Small intestine (tissue), 16 donors: ENCODE results near the gene KIR2DL3. TPM values are rescaled to one million over a fixed set of nuclear protein-coding genes. Genes with fewer than 3 reads are reported as not detected.
"Not testable (repeated sequence)": the region's sequence is repeated elsewhere in the genome, so short reads cannot be mapped to it uniquely, and the experiment has no call there.

Experiments used
- DNase-seq, 2 donors: peaks; one replicate each; pipeline versions ENCODE4 v3.0.0 to v3.0.0-alpha.2; 2013
- FAIRE-seq: peaks from 2 replicates; lab custom pipeline; 2012; peaks lifted over from hg19 to GRCh38; lab: Jason Lieb, UNC
- H3K27ac ChIP-seq, 3 donors: one replicate each; pipeline ENCODE4 v1.5.1; 2013; ENCODE audit warnings: low read length in 2 of 3, mild to moderate bottlenecking in 2 of 3, control low read depth in 1 of 3, inconsistent platforms in 1 of 3, low read depth in 1 of 3, moderate library complexity in 1 of 3
- H3K27me3 ChIP-seq, 3 donors: one replicate each; pipeline ENCODE4 v1.6.1; 2013; ENCODE audit warnings: low read length in 3 of 3, inconsistent platforms in 1 of 3; ENCODE audit not compliant: control insufficient read depth in 3 of 3, insufficient read depth in 3 of 3
- H3K36me3 ChIP-seq, 3 donors: one replicate each; pipeline ENCODE4 v1.6.1; 2013; ENCODE audit warnings: low read length in 3 of 3, inconsistent platforms in 1 of 3, low read depth in 1 of 3, mild to moderate bottlenecking in 1 of 3, moderate library complexity in 1 of 3; ENCODE audit not compliant: control insufficient read depth in 3 of 3, insufficient read depth in 2 of 3
- H3K4me1 ChIP-seq, 3 donors: one replicate each; pipeline ENCODE4 v1.6.1; 2013; ENCODE audit warnings: low read length in 2 of 3, inconsistent platforms in 1 of 3, low read depth in 1 of 3, mild to moderate bottlenecking in 1 of 3, moderate library complexity in 1 of 3; ENCODE audit not compliant: control insufficient read depth in 3 of 3, insufficient read depth in 2 of 3
- H3K4me3 ChIP-seq, 3 donors: one replicate each; pipeline ENCODE4 v1.5.1; 2013; ENCODE audit warnings: low read length in 3 of 3, control low read depth in 1 of 3, inconsistent platforms in 1 of 3, low read depth in 1 of 3, mild to moderate bottlenecking in 1 of 3, moderate library complexity in 1 of 3
- H3K9me3 ChIP-seq, 2 donors: one replicate each; pipeline ENCODE4 v1.6.1; 2013; ENCODE audit warnings: low read depth in 1 of 2, low read length in 1 of 2; ENCODE audit not compliant: control insufficient read depth in 2 of 2, insufficient read depth in 1 of 2
- WGBS, 3 donors: extraction: QIAGEN DNeasy Blood & Tissue Kit; methylation state at CpG; one replicate each; pipeline ENCODE4 v1.1.7; 2013; 5-methylcytosine and 5-hydroxymethylcytosine counted together
- long read RNA-seq, 10 donors: transcript quantifications; one replicate each; lab custom pipeline, GENCODE V29; 2026
- polyA plus RNA-seq, 4 donors: library from polyadenylated mRNA; stranded (reverse) in 3 of 4; unstranded in 1 of 4; fragments of 200-250 nt in 3 of 4; fragments of 120-200 nt in 1 of 4; gene quantifications; one replicate each; pipeline versions ENCODE4 v1.2.1 to v1.2.3, GENCODE V29; 2013
- donor health status: healthy with polysubstance abuse.
- donor health status: control.
- donor health status: control.
- donor health status: Bipolar disorder and iron deficiency.
- donor health status: healthy.

KIR2DL3 gene
- under 1 TPM in 1 of 4 donors, not detected in 3; 0.06 TPM for polyA plus RNA-seq
- long read RNA-seq, donor 1: 0 reads
- long read RNA-seq, donor 2: 0 reads
- long read RNA-seq, donor 3: 0 reads
- long read RNA-seq, donor 4: 0 reads
- long read RNA-seq, donor 5: 0 reads
- long read RNA-seq, donor 6, partial matches to known transcripts: 0 of 1 reads
- long read RNA-seq, donor 6, other reads (novel, unspliced or antisense): 0 of 1 reads
- long read RNA-seq, donor 7: 0 reads
- long read RNA-seq, donor 8: 0 reads
- long read RNA-seq, donor 9: 0 reads
- long read RNA-seq, donor 10: 0 reads

GRCh38 chr19:54738306-54738705 is at the start of gene KIR2DL3:
TSS of gene KIR2DL3 (plus strand) at chr19:54738513. CDS start at chr19:54738546, 33 bp downstream.
- not testable (repeated sequence) for H3K4me1 ChIP-seq, FAIRE-seq, DNase-seq

GRCh38 chr19:54691582-54692297 is 46.6 kb upstream of the KIR2DL3 start:
- 62 to 73% (median 71%) methylated on average over 9 of the region's 9 CpGs for WGBS, 3 donors
- Histone ChIP-seq H3K27ac (no peak overlapping the region), H3K4me3 (no peak overlapping the region), H3K4me1 (no peaks in the 10 kb centered on the region), H3K27me3 (no peaks in the 10 kb centered on the region), H3K36me3 (no peaks in the 10 kb centered on the region), H3K9me3 (no peaks in the 10 kb centered on the region)
- DNase-seq: no peak
- no peak for FAIRE-seq

More at GRCh38 chr19:54738306-54738705, at the start of gene KIR2DL3:
- not testable (repeated sequence) for H3K4me3 ChIP-seq, H3K27ac ChIP-seq, H3K36me3 ChIP-seq, H3K27me3 ChIP-seq
- H3K9me3 ChIP-seq: peaks cover 0 to 10% of the 10 kb centered on the region in 2 donors
- 89 to 95% (median 89%) methylated on average over 14 to 16 of the region's 16 CpGs for WGBS, 3 donors

GRCh38 chr19:54692298-54692615 is 46.1 kb upstream of the KIR2DL3 start:
- Histone ChIP-seq H3K27me3 (no peaks in the 10 kb centered on the region), H3K27ac (no peak overlapping the region), H3K4me1 (no peaks in the 10 kb centered on the region), H3K4me3 (no peak overlapping the region), H3K9me3 (no peaks in the 10 kb centered on the region), H3K36me3 (no peaks in the 10 kb centered on the region)
- FAIRE-seq: no peak
- WGBS, 3 donors: 58 to 65% (median 62%) methylated on average over 4 of the region's 4 CpGs
- DNase-seq: no peak

GRCh38 chr19:54694648-54695047 is 43.7 kb upstream of the KIR2DL3 start:
- Histone ChIP-seq H3K27me3 (no peaks in the 10 kb centered on the region), H3K4me3 (no peak overlapping the region), H3K9me3 (no peaks in the 10 kb centered on the region), H3K4me1 (no peaks in the 10 kb centered on the region), H3K36me3 (no peaks in the 10 kb centered on the region), H3K27ac (no peak overlapping the region)
- FAIRE-seq (no peak), DNase-seq (no peak)
- 72 to 82% (median 75%) methylated on average over 5 of the region's 5 CpGs for WGBS, 3 donors

- Histone ChIP-seq H3K36me3 (no peaks in the 10 kb centered on the region), H3K4me3 (no peak overlapping the region), H3K4me1 (no peaks in the 10 kb centered on the region), H3K27ac (no peak overlapping the region), H3K27me3 (no peaks in the 10 kb centered on the region), H3K9me3 (peaks cover 0 to 2% of the 10 kb centered on the region in 2 donors)
- WGBS, 3 donors: 53 to 69% (median 68%) methylated on average over 8 of the region's 8 CpGs
- FAIRE-seq (no peak), DNase-seq (no peak)
Observed at GRCh38 chr19:54696117-54696548, 42.2 kb upstream of the KIR2DL3 start.

GRCh38 chr19:54696766-54697165 is 41.5 kb upstream of the KIR2DL3 start:
- FAIRE-seq (no peak), DNase-seq (no peak)
- H3K36me3 ChIP-seq: no peaks in the 10 kb centered on the region
- peaks cover 0 to 4% of the 10 kb centered on the region in 2 donors for H3K9me3 ChIP-seq
- no peaks in the 10 kb centered on the region for H3K4me1 ChIP-seq
- no peak overlapping the region for H3K4me3 ChIP-seq
- WGBS, 3 donors: 22 to 29% (median 28%) methylated on average over 2 of the region's 2 CpGs
- H3K27ac ChIP-seq: no peak overlapping the region
- H3K27me3 ChIP-seq: no peaks in the 10 kb centered on the region

- not testable (repeated sequence) for H3K27ac ChIP-seq, FAIRE-seq, H3K36me3 ChIP-seq, H3K27me3 ChIP-seq, H3K4me1 ChIP-seq, H3K9me3 ChIP-seq, H3K4me3 ChIP-seq, DNase-seq
- 74 to 81% (median 76%) methylated on average over 12 to 13 of the region's 13 CpGs for WGBS, 3 donors
Observed at GRCh38 chr19:54697716-54698115, 40.6 kb upstream of the KIR2DL3 start.

GRCh38 chr19:54704928-54705327 is 33.4 kb upstream of the KIR2DL3 start:
- no peak for FAIRE-seq
- WGBS, 3 donors: 69 to 78% (median 75%) methylated on average over 8 of the region's 8 CpGs
- no peaks in the 10 kb centered on the region for H3K27me3 ChIP-seq

More at GRCh38 chr19:54704928-54705327, 33.4 kb upstream of the KIR2DL3 start:
- DNase-seq: no peak
- H3K27ac ChIP-seq: no peak overlapping the region
- no peaks in the 10 kb centered on the region for H3K36me3 ChIP-seq
- peaks cover 0 to 29% of the 10 kb centered on the region in 2 donors for H3K9me3 ChIP-seq
- H3K4me3 ChIP-seq: no peak overlapping the region
- H3K4me1 ChIP-seq: no peaks in the 10 kb centered on the region
